ENCODE data around the gene CDH4.

The CDH4 gene

GRCh38 chr20:61694682-61695081 is 442.6 kb downstream of the CDH4 start:
- no peak for DNase-seq (ENCODE audit: low read depth)

GRCh38 chr20:61695741-61696140 is 443.7 kb downstream of the CDH4 start:
- DNase-seq (ENCODE audit: low read depth) = no peak

GRCh38 chr20:61696181-61696735 is 444.2 kb downstream of the CDH4 start:
- DNase-seq (ENCODE audit: low read depth) = no peak

GRCh38 chr20:61697666-61698597 is 445.9 kb downstream of the CDH4 start:
- no peak for DNase-seq (ENCODE audit: low read depth)

- no peak for DNase-seq (ENCODE audit: low read depth)
Observed at GRCh38 chr20:61698598-61699494, 446.8 kb downstream of the CDH4 start.

GRCh38 chr20:61699495-61700374 is 447.7 kb downstream of the CDH4 start:
- no peak for DNase-seq (ENCODE audit: low read depth)

- DNase-seq (ENCODE audit: low read depth) = no peak
Observed at GRCh38 chr20:61700595-61701140, 448.6 kb downstream of the CDH4 start.

- no peak for DNase-seq (ENCODE audit: low read depth)
Observed at GRCh38 chr20:61701401-61701800, 449.3 kb downstream of the CDH4 start.

- no peak for DNase-seq (ENCODE audit: low read depth)
Observed at GRCh38 chr20:61701802-61702201, 449.7 kb downstream of the CDH4 start.

GRCh38 chr20:61702246-61702645 is 450.2 kb downstream of the CDH4 start:
- DNase-seq (ENCODE audit: low read depth) = no peak

- no peak for DNase-seq (ENCODE audit: low read depth)
Observed at GRCh38 chr20:61704661-61705060, 452.6 kb downstream of the CDH4 start.

- DNase-seq (ENCODE audit: low read depth) = no peak
Observed at GRCh38 chr20:61705386-61706258, 453.6 kb downstream of the CDH4 start.

GRCh38 chr20:61706259-61706961 is 454.3 kb downstream of the CDH4 start:
- DNase-seq (ENCODE audit: low read depth) = no peak

- DNase-seq (ENCODE audit: low read depth) = no peak
Observed at GRCh38 chr20:61708891-61709290, 456.8 kb downstream of the CDH4 start.

- no peak for DNase-seq (ENCODE audit: low read depth)
Observed at GRCh38 chr20:61710108-61710507, 458.0 kb downstream of the CDH4 start.

- DNase-seq (ENCODE audit: low read depth) = no peak
Observed at GRCh38 chr20:61712688-61713087, 460.6 kb downstream of the CDH4 start.

GRCh38 chr20:61718361-61719005 is 466.4 kb downstream of the CDH4 start:
- no peak for DNase-seq (ENCODE audit: low read depth)

GRCh38 chr20:61719691-61720347 is 467.8 kb downstream of the CDH4 start:
- peak; percentile 32 for DNase-seq (ENCODE audit: low read depth)

GRCh38 chr20:61720348-61720696 is 468.3 kb downstream of the CDH4 start:
- DNase-seq (ENCODE audit: low read depth) = no peak
